NCI-H128 (cell line): ENCODE measurements around the gene FBXW7.
A peak's percentile ranks its signal among the peaks of the same experiment; 100 is the strongest.

ENCODE experiments used
- DNase-seq: peaks from one replicate; lab custom pipeline; 2025; ENCODE audit not compliant: unreplicated experiment; lab: John Stamatoyannopoulos, UW

Gene FBXW7, protein sequence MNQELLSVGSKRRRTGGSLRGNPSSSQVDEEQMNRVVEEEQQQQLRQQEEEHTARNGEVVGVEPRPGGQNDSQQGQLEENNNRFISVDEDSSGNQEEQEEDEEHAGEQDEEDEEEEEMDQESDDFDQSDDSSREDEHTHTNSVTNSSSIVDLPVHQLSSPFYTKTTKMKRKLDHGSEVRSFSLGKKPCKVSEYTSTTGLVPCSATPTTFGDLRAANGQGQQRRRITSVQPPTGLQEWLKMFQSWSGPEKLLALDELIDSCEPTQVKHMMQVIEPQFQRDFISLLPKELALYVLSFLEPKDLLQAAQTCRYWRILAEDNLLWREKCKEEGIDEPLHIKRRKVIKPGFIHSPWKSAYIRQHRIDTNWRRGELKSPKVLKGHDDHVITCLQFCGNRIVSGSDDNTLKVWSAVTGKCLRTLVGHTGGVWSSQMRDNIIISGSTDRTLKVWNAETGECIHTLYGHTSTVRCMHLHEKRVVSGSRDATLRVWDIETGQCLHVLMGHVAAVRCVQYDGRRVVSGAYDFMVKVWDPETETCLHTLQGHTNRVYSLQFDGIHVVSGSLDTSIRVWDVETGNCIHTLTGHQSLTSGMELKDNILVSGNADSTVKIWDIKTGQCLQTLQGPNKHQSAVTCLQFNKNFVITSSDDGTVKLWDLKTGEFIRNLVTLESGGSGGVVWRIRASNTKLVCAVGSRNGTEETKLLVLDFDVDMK

DNA sequence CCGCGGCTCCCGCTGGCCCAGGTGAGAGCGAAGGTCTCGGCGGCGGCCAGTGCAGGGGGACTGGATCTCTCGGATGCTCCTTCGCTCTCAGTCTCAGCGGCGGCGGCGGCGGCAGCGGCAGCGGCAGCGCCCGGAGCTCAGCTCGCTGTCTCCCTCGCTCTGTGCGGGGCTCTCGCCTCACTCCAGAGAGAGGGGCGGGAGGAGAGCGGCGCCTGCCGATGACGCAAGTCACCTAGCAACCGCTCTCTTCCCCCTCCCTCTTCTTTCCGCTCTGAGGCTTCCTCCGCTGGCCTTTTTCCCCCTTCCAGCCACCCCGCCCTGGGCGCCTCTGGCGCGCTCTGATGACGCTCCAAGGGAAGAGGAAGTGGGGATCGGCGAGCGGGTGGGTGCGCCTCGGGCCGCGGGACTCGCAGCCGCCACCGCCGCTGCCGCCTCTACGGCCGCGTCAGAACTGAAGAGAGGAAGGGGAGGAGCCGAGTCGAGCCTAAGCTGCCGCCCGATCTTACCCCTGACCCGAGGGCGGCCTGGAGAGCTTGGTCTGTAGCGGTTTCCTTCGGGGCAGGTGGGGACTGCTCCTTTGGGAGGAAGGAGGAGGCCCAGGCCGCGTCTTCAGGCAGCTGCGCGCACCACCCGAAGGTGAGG is at the start of gene FBXW7:
TSS of gene FBXW7 (minus strand) at position 190 of the 642 bp plus-strand sequence. CDS start 124,289 bp downstream, outside the sequence.
- peak; percentile 87 for DNase-seq

DNA sequence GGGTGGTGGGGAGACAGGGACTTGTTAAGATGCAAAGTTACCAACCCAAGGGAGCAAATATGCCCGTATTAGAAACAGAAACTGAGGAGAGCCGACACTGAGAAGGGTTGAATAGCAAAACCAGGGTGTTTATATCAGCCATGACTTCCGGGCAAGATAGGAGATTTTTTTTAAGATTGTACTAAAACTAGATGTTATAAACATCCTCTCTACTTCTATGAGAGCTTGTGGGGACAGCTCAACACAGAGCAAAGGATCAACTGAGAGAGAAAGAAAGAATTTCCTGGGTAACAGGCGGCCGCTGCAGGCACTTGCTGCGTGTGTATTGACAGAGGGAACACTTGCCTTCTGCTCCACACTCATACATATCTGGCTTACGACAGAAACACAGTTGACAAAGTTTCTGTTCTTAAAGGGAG is 49.1 kb upstream of the FBXW7 start:
- no peak for DNase-seq

DNA sequence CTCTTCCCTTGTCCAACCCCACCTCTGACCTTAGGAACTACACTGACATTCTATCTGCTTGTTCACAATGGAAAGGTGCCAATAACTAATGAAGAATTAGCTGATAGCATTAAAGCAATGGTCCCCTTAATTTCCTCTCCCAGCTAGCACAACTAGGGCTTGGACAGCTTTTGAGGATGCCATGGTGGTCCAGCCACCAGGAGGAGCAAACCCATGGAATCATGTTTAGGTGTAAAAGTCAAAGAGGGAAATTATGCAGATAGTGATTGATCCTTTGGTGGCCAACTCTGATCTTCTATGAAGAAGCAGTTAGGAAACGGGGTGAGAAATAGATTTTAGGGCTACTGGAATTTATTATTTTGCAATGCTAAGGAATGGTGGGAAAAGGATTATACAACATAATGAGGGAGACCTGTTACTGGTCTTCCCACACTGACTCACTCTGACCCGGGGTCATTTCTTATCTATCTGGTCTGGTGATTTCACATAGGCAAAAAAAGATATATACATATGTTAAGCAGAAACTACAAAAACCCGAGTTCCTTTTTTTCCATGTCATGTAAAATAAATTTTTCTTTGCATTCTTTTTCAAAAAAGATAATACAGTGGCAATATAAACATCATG is 45.8 kb upstream of the FBXW7 start:
- DNase-seq, result no peak

DNA sequence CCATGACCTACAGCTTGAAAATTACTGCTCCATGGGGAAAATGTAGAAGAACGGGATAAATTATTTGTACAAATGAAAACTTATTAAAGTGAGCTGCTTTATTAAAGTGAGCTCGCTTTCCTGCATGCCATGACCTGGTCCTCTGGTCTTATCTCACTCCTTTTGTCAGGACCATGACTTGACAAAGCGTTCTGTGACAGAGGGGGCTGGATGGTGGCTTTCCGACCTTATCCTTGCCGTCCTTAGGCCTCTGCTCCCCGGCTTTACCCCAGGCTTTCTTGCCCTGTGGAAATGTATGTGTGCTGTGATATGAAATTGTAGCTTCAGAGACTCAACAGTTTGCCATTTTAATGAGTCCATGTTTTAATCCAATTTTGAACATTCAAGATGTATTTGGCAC is 44.0 kb upstream of the FBXW7 start:
- DNase-seq, result no peak

DNA sequence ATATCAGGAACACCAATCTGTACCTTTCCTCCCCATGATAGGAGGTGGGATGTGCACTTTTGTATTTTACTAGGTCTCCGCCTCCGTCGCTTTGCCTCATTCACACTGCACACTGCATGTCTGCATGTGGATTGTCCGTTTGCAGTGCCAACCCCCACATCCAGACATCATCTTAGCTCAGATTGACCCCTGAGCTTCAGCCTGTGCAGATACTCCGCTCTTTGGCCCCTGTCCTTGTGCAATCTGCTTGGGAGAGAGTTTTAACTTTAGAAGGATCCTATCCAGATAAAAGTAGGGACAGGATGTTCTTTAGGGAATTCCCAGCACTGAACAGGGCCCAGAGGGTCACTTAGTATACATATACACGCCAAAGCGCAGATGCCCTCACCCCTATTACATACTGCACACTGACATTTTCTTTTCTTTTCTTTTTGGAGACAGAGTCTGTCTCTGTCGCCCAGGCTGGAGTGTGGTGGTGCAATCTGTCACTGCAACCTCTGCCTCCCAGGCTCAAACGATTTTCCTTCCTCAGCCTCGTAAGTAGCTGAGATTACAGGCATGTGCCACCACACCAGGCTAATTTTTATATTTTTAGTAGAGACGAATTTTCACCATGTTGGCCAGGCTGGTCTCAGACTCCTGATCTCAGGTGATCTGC is 43.3 kb upstream of the FBXW7 start:
- DNase-seq, result no peak

DNA sequence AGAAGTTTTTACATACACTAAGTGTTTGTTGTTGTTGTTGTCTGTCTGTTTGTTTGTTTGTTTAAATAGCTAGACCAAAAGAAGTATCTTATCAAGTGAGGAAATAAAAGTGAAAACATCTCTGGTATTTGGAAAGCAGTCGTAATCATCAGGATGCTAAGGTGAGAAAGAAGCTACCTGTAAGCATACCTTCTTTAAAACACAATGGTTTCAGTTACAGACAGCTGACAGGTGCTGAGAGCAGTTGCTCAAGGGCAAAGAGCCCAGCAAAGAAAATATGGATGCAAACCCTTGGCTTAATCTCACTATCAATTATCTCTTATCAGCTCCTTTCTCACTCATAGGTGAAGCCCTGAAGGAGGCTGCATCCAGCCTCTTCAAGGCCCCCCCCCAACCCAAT is 42.8 kb upstream of the FBXW7 start:
- DNase-seq, result no peak

DNA sequence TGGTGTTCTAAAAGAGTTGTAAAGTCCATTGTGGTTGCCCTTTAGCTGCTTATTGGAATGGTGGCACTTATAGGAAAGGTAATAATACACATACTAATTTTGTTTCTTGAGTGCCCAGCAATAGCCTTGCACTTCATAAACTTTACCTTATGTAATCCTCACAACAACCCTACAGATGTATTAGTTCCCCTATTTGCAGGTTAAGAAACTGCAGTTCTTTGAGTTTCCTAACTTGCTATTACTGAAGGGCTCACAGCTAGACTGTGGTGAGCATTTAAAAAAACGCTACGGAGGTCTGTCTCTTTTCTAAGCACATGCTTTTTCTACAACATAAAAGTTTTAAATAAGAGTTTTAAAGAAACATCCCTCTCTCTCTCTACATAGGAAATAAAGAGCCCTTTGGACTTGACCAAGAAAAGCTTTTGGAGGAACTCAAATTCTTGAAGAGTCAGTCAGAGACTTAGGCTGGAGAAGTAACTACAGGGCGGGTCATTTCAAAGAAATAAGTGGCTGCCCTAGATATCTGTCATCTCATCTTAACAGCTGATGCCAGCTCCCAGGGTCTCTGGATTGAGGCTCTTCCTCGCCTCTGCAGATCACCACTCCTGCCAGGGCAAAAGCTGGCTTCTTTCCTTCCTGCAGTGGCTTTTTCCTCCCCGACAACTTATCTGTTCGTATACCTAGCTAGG is 42.0 kb upstream of the FBXW7 start:
- no peak for DNase-seq

DNA sequence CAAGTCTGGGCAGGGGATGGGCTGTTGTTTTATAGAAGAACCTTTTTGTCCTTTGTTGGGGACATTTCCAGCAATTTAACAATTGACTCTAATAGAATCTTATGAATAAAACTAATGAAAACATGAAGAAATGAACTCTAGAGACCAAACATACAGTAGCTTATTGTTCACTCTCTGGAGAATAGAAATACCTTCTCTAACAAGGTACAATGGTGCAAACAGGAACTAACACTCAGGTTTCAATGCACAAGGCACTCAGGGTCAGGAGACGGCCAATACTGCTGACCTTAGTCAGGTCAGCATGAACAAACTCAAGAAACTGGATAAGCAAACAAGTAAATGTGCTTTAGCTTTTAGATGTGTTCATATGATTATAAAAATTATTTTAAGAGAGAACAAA is 39.6 kb upstream of the FBXW7 start:
- DNase-seq, result no peak

DNA sequence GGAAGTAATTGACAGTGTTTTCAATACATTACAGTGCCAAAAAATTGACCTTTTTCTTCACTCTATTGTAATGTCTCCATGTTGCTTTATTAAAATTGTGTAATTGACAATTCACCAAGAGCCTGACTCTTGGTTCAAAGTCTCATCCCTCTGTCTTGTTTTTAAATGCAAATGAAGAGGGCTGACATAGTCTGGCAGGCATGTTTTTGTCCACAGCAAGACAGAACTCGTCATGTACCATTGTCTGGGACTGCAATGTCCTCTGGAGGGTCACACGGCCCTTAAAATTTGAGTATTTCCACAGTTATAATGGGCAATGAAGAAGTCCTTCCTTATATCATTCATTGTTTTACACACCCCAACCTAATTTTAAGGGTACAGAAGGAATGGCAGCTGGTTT is 38.0 kb upstream of the FBXW7 start:
- no peak for DNase-seq

DNA sequence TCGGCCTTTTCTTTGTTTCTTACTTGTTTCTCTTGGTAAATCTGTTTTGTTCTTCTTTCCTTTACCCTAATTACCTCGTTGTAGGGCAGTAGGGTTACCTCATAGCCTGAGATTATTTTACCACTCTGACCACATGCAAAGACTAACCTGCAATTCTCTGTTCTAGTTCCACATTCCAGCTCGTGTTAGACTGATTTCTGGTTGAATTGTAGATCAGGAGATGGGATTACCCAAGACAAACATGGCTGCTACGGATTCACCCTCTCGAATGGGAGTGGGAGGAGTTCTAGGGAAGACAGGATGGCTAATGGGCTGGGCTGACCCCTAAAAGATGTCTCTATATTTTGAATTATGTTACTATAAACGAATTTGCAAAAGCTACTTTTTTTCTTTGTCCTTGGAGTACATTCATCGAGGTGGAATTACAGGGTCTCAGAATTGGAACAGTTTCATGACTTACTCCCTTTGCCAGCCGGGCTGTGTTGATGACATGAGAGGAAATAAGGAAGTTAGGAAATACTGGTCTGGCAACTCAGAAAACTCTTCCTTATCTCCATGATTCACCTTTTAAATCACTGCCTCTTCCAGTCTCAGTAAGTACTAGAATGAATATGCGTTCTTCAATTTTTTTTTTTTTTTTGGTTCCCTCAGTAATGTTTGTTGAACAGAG is 36.7 kb upstream of the FBXW7 start:
- no peak for DNase-seq

DNA sequence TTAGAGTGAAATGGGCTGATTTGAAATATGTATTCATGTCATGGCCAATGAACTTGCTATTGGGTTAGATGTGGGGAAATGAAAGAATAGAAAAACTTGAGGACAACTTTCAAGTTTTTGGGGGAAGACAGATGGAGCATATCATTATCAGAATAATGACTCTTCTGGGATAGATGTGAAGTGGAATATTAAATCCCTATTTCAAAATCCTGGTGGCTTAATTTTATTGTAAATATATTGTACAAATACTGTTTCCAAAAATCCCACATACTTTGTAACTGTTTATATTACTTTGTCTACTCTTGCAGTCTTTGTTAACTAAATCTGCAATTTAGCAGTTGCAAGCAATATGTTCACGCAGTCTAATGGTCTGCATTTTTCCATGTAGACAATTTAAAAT is 35.9 kb upstream of the FBXW7 start:
- DNase-seq, result no peak

DNA sequence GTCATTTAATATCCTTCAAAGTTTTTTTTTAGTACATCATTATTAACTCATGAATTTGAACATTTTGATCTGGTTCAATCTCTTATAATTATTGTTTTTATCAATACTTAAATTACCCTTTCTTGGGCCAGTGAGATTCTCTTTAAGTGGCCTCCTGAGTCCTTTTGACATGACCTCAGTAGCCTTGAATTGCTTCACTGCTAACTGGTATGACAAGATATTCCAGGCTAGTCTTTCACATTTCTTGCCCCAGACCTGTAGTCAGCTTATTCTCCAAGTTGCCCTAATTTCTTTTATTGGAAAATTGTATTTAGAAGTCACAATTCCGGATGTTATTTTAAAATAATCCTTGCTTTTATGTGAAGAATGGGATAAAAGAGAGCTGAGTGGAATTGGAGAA is 35.4 kb upstream of the FBXW7 start:
- no peak for DNase-seq

DNA sequence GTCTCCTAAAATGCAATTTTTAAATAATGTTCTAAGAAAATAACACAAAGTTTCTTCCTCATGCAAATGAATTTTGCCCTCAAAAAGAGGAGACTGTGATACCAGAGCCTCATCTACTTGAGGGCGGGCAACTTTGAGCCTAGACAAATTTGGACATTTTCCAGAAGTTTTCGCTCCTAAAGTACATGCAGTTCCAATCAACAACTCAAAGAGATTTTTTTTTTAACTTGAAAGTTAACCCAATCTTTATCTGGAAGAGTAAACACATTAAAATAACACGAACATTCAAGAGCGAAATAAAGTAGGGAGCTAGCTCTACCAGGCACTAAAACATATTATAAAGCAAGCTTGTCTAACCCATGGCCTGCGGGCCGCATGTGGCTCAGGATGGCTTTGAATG is 29.4 kb upstream of the FBXW7 start:
- no peak for DNase-seq

DNA sequence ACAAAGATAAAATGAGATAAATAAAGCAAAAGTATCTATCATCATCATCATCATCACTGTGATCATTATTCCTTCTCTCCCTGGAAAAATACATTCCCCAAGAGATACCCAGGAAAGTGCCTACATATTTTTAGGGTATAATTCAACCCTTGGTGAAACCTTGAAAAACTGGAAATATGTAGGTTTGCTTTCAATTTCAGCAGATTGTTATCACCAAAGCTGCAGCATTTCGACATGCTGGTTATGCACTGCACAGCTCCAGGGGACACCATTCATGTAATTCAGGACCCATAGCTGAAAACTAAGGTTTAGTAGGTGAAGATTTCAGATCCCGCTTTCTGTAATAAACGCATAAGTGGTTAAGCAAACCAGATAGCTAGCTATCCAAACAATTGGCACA is 28.4 kb upstream of the FBXW7 start:
- no peak for DNase-seq

DNA sequence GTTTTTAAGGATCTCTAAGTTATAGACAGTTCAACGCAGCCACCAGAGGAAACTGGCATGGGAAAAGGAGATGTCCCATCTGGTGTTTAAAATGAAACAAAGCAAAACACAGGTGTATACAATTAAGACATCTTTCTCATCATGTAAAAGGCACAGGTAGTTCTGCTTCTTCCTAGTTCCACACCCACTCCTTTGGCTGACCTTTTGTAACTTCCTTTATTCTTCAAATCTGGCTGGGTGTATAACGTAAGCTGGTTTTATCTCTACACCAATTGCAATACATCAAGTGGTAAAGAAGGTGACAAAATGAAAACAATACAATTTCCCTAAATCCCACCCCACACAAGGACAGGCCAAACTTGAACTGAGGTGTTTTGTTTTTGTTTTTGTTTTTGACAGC is 27.3 kb upstream of the FBXW7 start:
- DNase-seq, result no peak

DNA sequence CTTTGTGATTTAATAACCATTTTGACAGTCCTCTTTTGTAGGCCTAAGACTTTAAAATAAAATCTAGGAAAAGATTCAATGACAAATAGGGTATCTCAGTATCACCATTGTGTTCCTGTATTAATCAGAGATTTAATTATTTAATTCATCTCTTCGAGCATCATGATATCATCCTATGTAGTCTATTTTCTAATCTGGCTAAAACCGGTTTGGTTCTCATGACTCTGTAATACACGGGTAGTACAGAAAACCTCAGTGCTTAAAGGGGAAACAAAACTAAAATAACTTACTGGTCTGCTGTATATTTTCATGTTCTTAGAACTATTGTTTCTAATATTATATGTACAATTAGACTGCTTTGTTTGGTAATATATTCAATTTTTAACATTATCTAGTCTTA is 23.7 kb upstream of the FBXW7 start:
- DNase-seq, result no peak

DNA sequence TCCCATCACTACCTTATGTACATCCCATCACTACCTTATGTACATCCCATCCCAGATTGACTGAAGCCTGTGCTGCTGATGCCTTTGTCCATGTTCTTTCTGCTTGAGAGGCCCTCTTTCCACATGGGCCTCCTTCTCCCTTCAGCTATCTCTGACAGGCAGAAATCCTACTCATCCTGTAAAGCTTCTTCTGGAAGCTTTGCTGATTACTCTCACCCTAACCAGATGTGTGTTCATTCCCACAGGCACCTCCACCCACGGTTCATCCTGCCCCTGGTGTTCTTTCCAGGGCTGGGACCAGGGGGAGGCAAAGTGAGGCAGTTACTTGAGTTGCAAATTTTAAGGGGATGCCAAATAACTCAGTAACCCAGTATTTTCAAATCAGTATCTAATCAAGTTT is 22.5 kb upstream of the FBXW7 start:
- DNase-seq, result no peak

DNA sequence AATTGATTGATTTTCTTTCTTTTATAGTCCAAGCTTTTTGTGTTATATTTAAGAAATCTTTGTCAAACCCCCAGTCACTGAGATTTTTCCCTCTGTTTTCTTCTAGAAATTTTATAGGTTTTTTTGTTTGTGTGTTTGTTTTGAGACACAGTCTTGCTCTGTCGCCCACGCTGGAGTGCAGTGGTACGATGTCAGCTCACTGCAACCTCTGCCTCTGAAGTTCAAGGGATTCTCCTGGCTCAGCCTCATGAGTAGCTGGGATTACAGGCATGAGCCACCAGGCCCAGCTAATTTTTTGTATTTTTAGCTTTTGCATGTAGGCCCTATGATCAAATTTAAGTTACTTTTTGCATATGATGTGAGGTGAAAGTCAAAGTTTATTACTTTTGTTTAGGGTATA is 20.9 kb upstream of the FBXW7 start:
- DNase-seq, result no peak

DNA sequence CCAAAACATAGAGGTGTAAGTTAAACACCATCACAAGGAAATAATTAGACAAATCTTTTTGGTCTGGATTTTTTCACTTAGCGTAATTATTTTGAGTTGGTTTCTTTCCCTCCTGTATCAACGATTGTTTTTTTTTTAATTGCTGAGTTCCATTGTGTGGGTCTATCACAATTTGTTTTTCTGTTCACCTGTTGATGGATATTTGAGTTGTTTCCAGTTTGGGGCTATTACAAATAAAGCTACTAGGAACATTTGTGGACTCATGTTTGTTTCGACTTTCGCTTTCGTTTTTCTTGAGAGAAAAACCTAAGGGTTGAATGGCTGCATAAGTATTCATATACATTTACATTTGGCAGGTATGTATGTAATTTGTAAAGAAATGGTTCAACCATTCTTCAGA is 20.4 kb upstream of the FBXW7 start:
- no peak for DNase-seq

DNA sequence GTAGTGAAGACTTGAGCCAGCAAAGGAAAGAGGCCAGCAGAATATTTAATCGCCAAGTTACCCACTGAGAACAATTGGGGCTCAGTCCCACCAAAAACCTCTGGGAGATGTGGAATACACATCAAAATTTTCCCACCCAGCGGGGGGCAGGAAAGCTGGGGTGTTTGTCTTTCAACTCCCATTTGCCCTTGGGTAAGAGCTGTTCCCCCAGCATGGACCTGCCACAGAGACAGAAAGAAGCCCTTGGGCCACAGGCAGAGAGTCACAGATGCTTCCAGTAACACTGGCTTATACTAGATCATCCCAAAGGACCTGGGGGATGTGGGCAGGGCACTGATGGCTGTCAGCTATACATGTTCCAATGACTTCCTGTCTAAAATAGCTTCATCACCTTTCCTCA is 18.9 kb upstream of the FBXW7 start:
- DNase-seq, result no peak
